IMR-90 (cell line): ENCODE data around the gene SRPRA. TPM values are rescaled to one million over a fixed set of nuclear protein-coding genes. Genes with fewer than 3 reads are reported as not detected.

Experiments used
- ATAC-seq: fragments of 200-7000 bp; cut with Tn5 transposase; 2 replicates; pipeline ENCODE4 v1.9.1; 2020; ENCODE audit warnings: low read depth, mild to moderate bottlenecking, moderate library complexity
- BruUV-seq: library from RNA; stranded (reverse); fragments of 400-500 nt; replicated peaks from 2 replicates; lab custom pipeline; 2021; lab: Mats Ljungman, UMichigan
- CTCF ChIA-PET: fragments of 300-600 bp; formaldehyde crosslinking; extraction: SDS; loops from one replicate; lab custom pipeline; 2021; ENCODE audit warnings: antibody characterized with exemption; lab: Yijun Ruan, JAX
- POLR2A ChIA-PET: fragments of 300-600 bp; sonication (Branson Sonifier 250); formaldehyde crosslinking; loops from one replicate; lab custom pipeline; 2022; ENCODE audit warnings: antibody characterized with exemption; ENCODE audit not compliant: unreplicated experiment; lab: Charles Lee
- DNase-seq: peaks from one replicate; pipeline ENCODE4 v3.0.0; 2013
- H2AFZ ChIP-seq: replicated peaks from 2 replicates; pipeline ENCODE3; 2013; ENCODE audit warnings: low read length, mild to moderate bottlenecking; ENCODE audit not compliant: poor library complexity
- H2AK5ac ChIP-seq: 2 replicates; pipeline ENCODE4 v1.6.1; 2013; ENCODE audit warnings: low read depth, low read length, inconsistent platforms
- H2AK9ac ChIP-seq: replicated peaks from 2 replicates; pipeline ENCODE3; 2013; ENCODE audit warnings: mild to moderate bottlenecking, low read depth, low read length, moderate library complexity; ENCODE audit not compliant: poor library complexity
- H2BK120ac ChIP-seq: 2 replicates; pipeline ENCODE4 v1.6.1; 2013; ENCODE audit warnings: low read depth, low read length, inconsistent platforms
- H2BK15ac ChIP-seq: 3 replicates; pipeline ENCODE4 v1.6.1; 2013; ENCODE audit warnings: low read depth, low read length, inconsistent platforms
- H2BK20ac ChIP-seq: 2 replicates; pipeline ENCODE4 v1.6.1; 2013; ENCODE audit warnings: low read depth, mild to moderate bottlenecking, inconsistent platforms, low read length, moderate library complexity
- H2BK5ac ChIP-seq: 2 replicates; pipeline ENCODE4 v1.6.1; 2013; ENCODE audit warnings: mild to moderate bottlenecking, low read depth, low read length, inconsistent platforms; ENCODE audit not compliant: poor library complexity, severe bottlenecking
- H3K14ac ChIP-seq: replicated peaks from 2 replicates; pipeline ENCODE4 v1.6.1; 2013; ENCODE audit warnings: low read depth, low read length, inconsistent platforms
- H3K18ac ChIP-seq: 2 replicates; pipeline ENCODE4 v1.6.1; 2013; ENCODE audit warnings: low read depth, low read length, control low read depth
- H3K23ac ChIP-seq: 2 replicates; pipeline ENCODE4 v1.6.1; 2013; ENCODE audit warnings: low read depth, low read length, inconsistent platforms
- H3K27ac ChIP-seq: 2 replicates; pipeline ENCODE4 v1.5.1; 2013; ENCODE audit warnings: mild to moderate bottlenecking, control low read depth, low read length; ENCODE audit not compliant: insufficient read depth
- H3K27me3 ChIP-seq: 2 replicates; pipeline ENCODE4 v1.6.1; 2013; ENCODE audit warnings: low read length; ENCODE audit not compliant: control insufficient read depth, insufficient read depth
- H3K36me3 ChIP-seq: 2 replicates; pipeline ENCODE4 v1.6.1; 2013; ENCODE audit warnings: low read length, mixed read lengths; ENCODE audit not compliant: control insufficient read depth, insufficient read depth
- H3K4ac ChIP-seq: 2 replicates; pipeline ENCODE4 v1.6.1; 2013; ENCODE audit warnings: low read depth, low read length, inconsistent platforms
- H3K4me1 ChIP-seq: 2 replicates; pipeline ENCODE4 v1.6.1; 2013; ENCODE audit warnings: low read length, mixed read lengths; ENCODE audit not compliant: control insufficient read depth, insufficient read depth
- H3K4me2 ChIP-seq: 2 replicates; pipeline ENCODE4 v1.6.1; 2013; ENCODE audit warnings: low read depth, mild to moderate bottlenecking, control low read depth, low read length, moderate library complexity
- H3K4me3 ChIP-seq: 2 replicates; pipeline ENCODE4 v1.5.1; 2013; ENCODE audit warnings: low read depth, mild to moderate bottlenecking, control low read depth, low read length, moderate library complexity; ENCODE audit not compliant: insufficient read depth
- H3K56ac ChIP-seq: 2 replicates; pipeline ENCODE4 v1.6.1; 2013; ENCODE audit warnings: low read length, inconsistent platforms; ENCODE audit not compliant: insufficient read depth; ENCODE audit errors: extremely low read depth
- H3K79me1 ChIP-seq, 2 experiments: 2 replicates each; pipeline ENCODE4 v1.6.1; 2013; ENCODE audit warnings: low read length in 2 of 2, inconsistent platforms in 1 of 2, low read depth in 1 of 2
- H3K9ac ChIP-seq: 2 replicates; pipeline ENCODE4 v1.6.1; 2013; ENCODE audit warnings: low read depth, low read length, control low read depth
- H3K9me1 ChIP-seq: 2 replicates; pipeline ENCODE4 v1.6.1; 2013; ENCODE audit warnings: low read length, inconsistent platforms; ENCODE audit not compliant: insufficient read depth
- H3K9me3 ChIP-seq: 2 replicates; pipeline ENCODE4 v1.6.1; 2013; ENCODE audit warnings: low read length; ENCODE audit not compliant: control insufficient read depth, insufficient read depth
- H4K20me1 ChIP-seq: 2 replicates; pipeline ENCODE4 v1.6.1; 2013; ENCODE audit warnings: low read length, inconsistent platforms; ENCODE audit not compliant: insufficient read depth
- H4K5ac ChIP-seq: 2 replicates; pipeline ENCODE4 v1.6.1; 2013; ENCODE audit warnings: mild to moderate bottlenecking, low read depth, low read length, control low read depth
- H4K8ac ChIP-seq, 2 experiments: 2 replicates each; pipeline ENCODE4 v1.6.1; 2013; ENCODE audit warnings: low read depth in 2 of 2, low read length in 2 of 2, control low read depth in 1 of 2, inconsistent platforms in 1 of 2
- H4K91ac ChIP-seq: 2 replicates; pipeline ENCODE4 v1.6.1; 2013; ENCODE audit warnings: low read depth, low read length, inconsistent platforms; ENCODE audit not compliant: insufficient read depth
- CEBPB ChIP-seq: IDR thresholded peaks from 2 replicates; pipeline ENCODE4 v1.6.1; 2012; ENCODE audit warnings: low read depth, low read length, improper control_type of control experiment
- MAFK ChIP-seq: IDR thresholded peaks from 2 replicates; pipeline ENCODE4 v1.6.1; 2012; ENCODE audit warnings: low read depth, low read length, improper control_type of control experiment
- WGBS, 2 experiments: methylation state at CpG; one replicate each; pipeline versions ENCODE4 v1.1.5 to v1.1.7; 2013; ENCODE audit warnings: missing lambda C conversion rate in 2 of 2; ENCODE audit not compliant: insufficient read length in 1 of 2; ENCODE audit errors: extremely low coverage in 2 of 2; 5-methylcytosine and 5-hydroxymethylcytosine counted together
- dilution Hi-C: fragments of 300-500 bp; cut with HindIII; formaldehyde crosslinking; loops from one replicate; pipeline ENCODE4 v1.14.3; 2018; ENCODE audit warnings: low sequenced_read_pairs; ENCODE audit not compliant: unreplicated experiment
- in situ Hi-C: fragments of 300-500 bp; cut with MboI; formaldehyde crosslinking; loops from 3 replicates; pipeline ENCODE4 v1.14.3; 2019; ENCODE audit warnings: low sequenced_read_pairs, inconsistent platforms, mixed read lengths
- intact Hi-C: fragments of 100-400 bp; cut with micrococcal nuclease; formaldehyde crosslinking; loops from 2 replicates; pipeline ENCODE4 v1.10.0; 2022
- polyA plus RNA-seq, 3 experiments: library from polyadenylated mRNA; depleted of rRNA; stranded (reverse); fragments of >200 nt; gene quantifications; 2 replicates each; pipeline ENCODE4 v1.2.3, GENCODE V29; 2012; ENCODE audit warnings: low replicate concordance in 1 of 3
- total RNA-seq: library from RNA; depleted of rRNA; stranded (reverse); fragments of >200 nt; gene quantifications from 2 replicates; pipeline ENCODE4 v1.2.3, GENCODE V29; 2012

Gene SRPRA
- total and polyA plus RNA-seq, 2 of the 4 experiments (the other 2 are of a cell fraction) = 108 to 131 TPM

DNA sequence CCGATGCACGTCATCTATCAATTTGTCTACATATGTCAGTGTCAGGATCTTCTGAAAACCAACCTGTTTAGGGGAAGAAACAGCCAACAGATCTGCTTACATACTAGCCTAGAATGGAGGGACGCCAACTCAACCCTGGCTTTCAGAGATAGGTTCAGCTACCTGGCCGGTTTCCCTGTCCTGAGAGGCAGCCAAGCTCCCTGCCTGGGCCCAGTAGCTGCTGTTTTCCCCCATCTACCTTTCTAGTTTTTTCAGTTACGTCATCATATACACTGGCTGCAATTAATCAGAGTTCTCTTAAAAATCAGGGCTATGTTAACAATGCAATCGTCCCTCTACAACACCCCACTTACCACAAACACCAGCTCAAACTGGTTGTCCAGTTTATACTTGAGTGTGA, 1.0 kb downstream of the SRPRA start:
- peak overlapping the region; percentile 99 for H3K23ac ChIP-seq
- peaks cover 9% of the 10 kb centered on the region; the same call in 1 of the 2 replicates for H4K20me1 ChIP-seq
- dilution Hi-C loops = no loop called here
- H3K56ac ChIP-seq = peak overlapping the region; percentile 98
- no peaks in the 10 kb centered on the region for H3K9me3 ChIP-seq
- H2AK5ac ChIP-seq = peak overlapping the region; percentile 65; the same call in 1 of the 2 replicates
- H3K4me3 ChIP-seq = peak overlapping the region; percentile 86
- ChIA-PET CTCF (no interaction called here), POLR2A (no interaction called here)
- in situ Hi-C loops = no loop called here
- H4K91ac ChIP-seq = peak overlapping the region; percentile 98
- H3K4me1 ChIP-seq = peaks cover 3% of the 10 kb centered on the region; the same call in 1 of the 2 replicates
- BruUV-seq = no TSS peak
- 94% methylated on average over 3 of the region's 6 CpGs; no CpG with 5 or more reads in 1 of the 2 experiments for WGBS, 2 experiments
- peaks cover 46 to 83% of the 10 kb centered on the region in 2 experiments for H3K79me1 ChIP-seq
- H2AFZ ChIP-seq = peak overlapping the region; percentile 18
- H3K4ac ChIP-seq = peak overlapping the region; percentile 99
- H2BK120ac ChIP-seq = no peak overlapping the region
- peak overlapping the region; percentile 100 for H3K14ac ChIP-seq
- H3K9me1 ChIP-seq = peaks cover 15% of the 10 kb centered on the region
- peak overlapping the region; percentile 93 for H3K4me2 ChIP-seq
- intact Hi-C loops = no loop called here
- DNase-seq = no peak
- TF ChIP-seq CEBPB (0 out of 2 replicates have a peak, but pooled peaks have one; percentile 7), MAFK (no peak)
- no peak overlapping the region for H3K18ac ChIP-seq
- peak overlapping the region; percentile 37 for H4K5ac ChIP-seq
- no peak overlapping the region for H2BK20ac ChIP-seq
- H2BK5ac ChIP-seq = peak overlapping the region; percentile 83
- peak overlapping the region; percentile 84 for H2AK9ac ChIP-seq
- no peak for ATAC-seq
- H3K9ac ChIP-seq = peak overlapping the region; percentile 99
- peaks cover 44% of the 10 kb centered on the region for H3K36me3 ChIP-seq
- H4K8ac ChIP-seq = peak overlapping the region; percentile 99 to 100
- H3K27ac ChIP-seq = peak overlapping the region; percentile 97
- 0 out of 3 replicates have a peak overlapping the region, but pooled peaks have one; percentile 25 for H2BK15ac ChIP-seq
- no peaks in the 10 kb centered on the region for H3K27me3 ChIP-seq
